Stomach (tissue), 9 donors: ENCODE measurements around the gene MTA3. TPM values are rescaled to one million over a fixed set of nuclear protein-coding genes. Genes with fewer than 3 reads are reported as not detected.

Experiments
- DNase-seq, 2 donors: peaks; one replicate each; pipeline versions ENCODE4 v3.0.0 to v3.0.0-alpha.2; 2013 to 2019
- H3K27ac ChIP-seq, 5 donors: fragments of 200-600 bp in 4 of 5; sonication (generic) in 4 of 5; one replicate each; pipeline ENCODE4 v1.5.1; 2013 to 2019; ENCODE audit warnings: mild to moderate bottlenecking in 1 of 5, moderate library complexity in 1 of 5
- H3K27me3 ChIP-seq, 3 donors: fragments of 200-600 bp; sonication (generic); one replicate each; pipeline ENCODE4 v1.5.1; 2017 to 2019; ENCODE audit warnings: mixed run types in 1 of 3
- H3K36me3 ChIP-seq, 4 donors: fragments of 200-600 bp; sonication (generic); 1 replicate in 3 of 4; 2 replicates in 1 of 4; pipeline ENCODE4 v1.5.1; 2016 to 2019
- H3K4me1 ChIP-seq, 4 donors: fragments of 200-600 bp; sonication (generic); one replicate each; pipeline ENCODE4 v1.5.1; 2016 to 2019
- H3K4me3 ChIP-seq, 4 donors: fragments of 200-600 bp; sonication (generic) in 3 of 4; one replicate each; pipeline ENCODE4 v1.5.1; 2016 to 2019; ENCODE audit warnings: mild to moderate bottlenecking in 1 of 4
- H3K9me3 ChIP-seq, 4 donors: fragments of 200-600 bp; sonication (generic); one replicate each; pipeline ENCODE4 v1.5.1; 2016 to 2019
- EP300 ChIP-seq: sonication (generic); formaldehyde crosslinking; IDR thresholded peaks from one replicate; pipeline ENCODE4 v1.6.1; 2017; ENCODE audit warnings: antibody characterized with exemption
- POLR2A ChIP-seq, 4 donors: fragments of 450-650 bp; IDR thresholded peaks; one replicate each; pipeline ENCODE4 v1.6.1; 2016; ENCODE audit warnings: antibody characterized with exemption in 4 of 4, control low read depth in 2 of 4, mild to moderate bottlenecking in 1 of 4, moderate library complexity in 1 of 4
- POLR2AphosphoS5 ChIP-seq, 3 donors: sonication (generic); formaldehyde crosslinking; IDR thresholded peaks; one replicate each; pipeline ENCODE4 v1.6.1; 2016; ENCODE audit warnings: antibody characterized with exemption in 3 of 3
- WGBS, 5 donors: extraction: QIAGEN DNeasy Blood & Tissue Kit in 3 of 5; methylation state at CpG; one replicate each; pipeline versions ENCODE4 v1.1.5 to v1.1.7; 2013 to 2018; 5-methylcytosine and 5-hydroxymethylcytosine counted together
- intact Hi-C: fragments of 100-400 bp; cut with DNase I; formaldehyde crosslinking; loops from one replicate; pipeline ENCODE4 v1.15.1; 2023; ENCODE audit warnings: low total_unique reads
- polyA plus RNA-seq, 3 donors: library from polyadenylated mRNA; stranded (reverse); fragments of 200-250 nt; gene quantifications; one replicate each; pipeline ENCODE4 v1.2.3, GENCODE V29; 2013
- total RNA-seq, 5 donors: library from RNA; depleted of rRNA; stranded (reverse); fragments of >200 nt; gene quantifications; one replicate each; pipeline versions ENCODE4 v1.1.0 to v1.2.3, GENCODE V29; 2014 to 2016
- TF ChIP-seq, protein P1 (sequence below), 7 experiments: fragments of 450-650 bp in 4 of 7; fragments of 200-600 bp in 3 of 7; sonication (generic) in 3 of 7; IDR thresholded peaks; one replicate each; pipeline ENCODE4 v1.5.1; 2016 to 2019; ENCODE audit warnings: antibody characterized with exemption in 7 of 7, control low read depth in 2 of 7, mild to moderate bottlenecking in 1 of 7
- donor health status: healthy with polysubstance abuse.
- donor health status: Bipolar disorder and iron deficiency.
- donor health status: healthy.

The MTA3 gene
- total and polyA plus RNA-seq, 8 donors, result 27.8 to 120 (median 49.1) TPM

DNA sequence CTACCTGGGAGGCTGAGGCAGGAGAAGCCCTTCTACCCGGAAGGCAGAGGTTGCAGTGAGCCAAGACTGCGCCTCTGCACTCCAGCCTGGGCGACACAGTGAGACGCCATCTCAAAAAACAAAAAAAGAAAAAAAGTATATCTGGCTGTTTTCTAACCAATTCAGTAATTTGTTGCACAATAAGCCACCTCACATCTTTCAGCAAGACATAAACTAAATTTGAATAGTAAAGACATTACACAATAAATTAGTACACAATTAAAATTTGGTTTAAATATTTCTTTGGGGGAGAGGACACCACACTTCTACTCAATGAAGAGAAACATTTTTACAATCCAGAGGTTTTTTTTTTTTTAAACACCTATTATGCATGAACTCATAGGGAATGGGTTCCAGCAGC, 36.0 kb upstream of the MTA3 start:
- WGBS, 5 donors, result 93 to 100% (median 100%) methylated on average over 4 of the region's 4 CpGs
- H3K36me3 ChIP-seq, result no peaks in the 10 kb centered on the region
- H3K9me3 ChIP-seq, result no peaks in the 10 kb centered on the region
- no peaks in the 10 kb centered on the region for H3K27me3 ChIP-seq
- H3K27ac ChIP-seq, result no peak overlapping the region
- no peak for DNase-seq
- no peaks in the 10 kb centered on the region for H3K4me1 ChIP-seq
- H3K4me3 ChIP-seq, result no peak overlapping the region
- TF ChIP-seq, protein P1, sequence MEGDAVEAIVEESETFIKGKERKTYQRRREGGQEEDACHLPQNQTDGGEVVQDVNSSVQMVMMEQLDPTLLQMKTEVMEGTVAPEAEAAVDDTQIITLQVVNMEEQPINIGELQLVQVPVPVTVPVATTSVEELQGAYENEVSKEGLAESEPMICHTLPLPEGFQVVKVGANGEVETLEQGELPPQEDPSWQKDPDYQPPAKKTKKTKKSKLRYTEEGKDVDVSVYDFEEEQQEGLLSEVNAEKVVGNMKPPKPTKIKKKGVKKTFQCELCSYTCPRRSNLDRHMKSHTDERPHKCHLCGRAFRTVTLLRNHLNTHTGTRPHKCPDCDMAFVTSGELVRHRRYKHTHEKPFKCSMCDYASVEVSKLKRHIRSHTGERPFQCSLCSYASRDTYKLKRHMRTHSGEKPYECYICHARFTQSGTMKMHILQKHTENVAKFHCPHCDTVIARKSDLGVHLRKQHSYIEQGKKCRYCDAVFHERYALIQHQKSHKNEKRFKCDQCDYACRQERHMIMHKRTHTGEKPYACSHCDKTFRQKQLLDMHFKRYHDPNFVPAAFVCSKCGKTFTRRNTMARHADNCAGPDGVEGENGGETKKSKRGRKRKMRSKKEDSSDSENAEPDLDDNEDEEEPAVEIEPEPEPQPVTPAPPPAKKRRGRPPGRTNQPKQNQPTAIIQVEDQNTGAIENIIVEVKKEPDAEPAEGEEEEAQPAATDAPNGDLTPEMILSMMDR (IDR thresholded peaks at IDR 0.05), result no peak
- TF ChIP-seq EP300 (no peak), POLR2A (IDR thresholded peaks at IDR 0.05) (no peak), POLR2AphosphoS5 (IDR thresholded peaks at IDR 0.05) (no peak)
- intact Hi-C loops, result no loop called here

- WGBS, 5 donors, result 94 to 98% (median 96%) methylated on average over 3 of the region's 3 CpGs
- intact Hi-C loops, result no loop called here
- TF ChIP-seq EP300 (no peak), POLR2A (IDR thresholded peaks at IDR 0.05) (no peak), POLR2AphosphoS5 (IDR thresholded peaks at IDR 0.05) (no peak)
- TF ChIP-seq, protein P1 (IDR thresholded peaks at IDR 0.05), result no peak
Observed at GRCh38 chr2:42537493-42537892, 30.9 kb upstream of the MTA3 start.

DNA sequence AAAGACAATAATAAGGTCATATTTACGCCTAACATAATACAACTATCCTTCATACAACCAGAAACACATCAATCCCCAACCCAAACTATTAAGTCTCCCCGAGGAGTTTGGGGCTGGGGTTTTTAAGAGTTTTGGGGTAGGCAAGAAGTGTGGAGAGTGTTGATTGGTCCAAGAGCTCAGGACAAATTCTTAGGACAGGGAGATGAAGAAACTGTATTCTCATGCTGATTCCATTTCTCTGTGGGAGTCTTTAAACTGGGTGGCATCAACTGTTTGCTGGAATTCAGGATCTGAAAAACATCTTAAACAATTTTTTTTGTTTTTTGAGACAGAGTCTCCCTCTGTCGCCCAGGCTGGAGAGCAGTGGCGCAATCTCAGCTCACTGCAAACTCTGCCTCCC, 25.6 kb upstream of the MTA3 start:
- TF ChIP-seq POLR2A (IDR thresholded peaks at IDR 0.05), result no peak
- no peak for TF ChIP-seq POLR2AphosphoS5 (IDR thresholded peaks at IDR 0.05)
- TF ChIP-seq, protein P1 (IDR thresholded peaks at IDR 0.05), result no peak
- no peak for TF ChIP-seq EP300
- Histone ChIP-seq H3K27ac (no peak overlapping the region), H3K9me3 (no peaks in the 10 kb centered on the region), H3K4me3 (no peak overlapping the region), H3K4me1 (no peaks in the 10 kb centered on the region), H3K27me3 (no peaks in the 10 kb centered on the region), H3K36me3 (no peaks in the 10 kb centered on the region)
- intact Hi-C loops, result no loop called here
- WGBS, 5 donors, result 83 to 90% (median 89%) methylated on average over 4 of the region's 4 CpGs
- DNase-seq, result no peak

More at GRCh38 chr2:42537493-42537892, 30.9 kb upstream of the MTA3 start:
- no peak overlapping the region for H3K4me3 ChIP-seq
- no peaks in the 10 kb centered on the region for H3K9me3 ChIP-seq
- H3K36me3 ChIP-seq, result no peaks in the 10 kb centered on the region
- no peak overlapping the region for H3K27ac ChIP-seq
- no peak for DNase-seq
- H3K4me1 ChIP-seq, result no peaks in the 10 kb centered on the region
- no peaks in the 10 kb centered on the region for H3K27me3 ChIP-seq

GRCh38 chr2:42545023-42545721, 23.3 kb upstream of the MTA3 start:
- WGBS, 5 donors, result 83 to 88% (median 86%) methylated on average over 8 of the region's 8 CpGs
- H3K9me3 ChIP-seq, result no peaks in the 10 kb centered on the region
- intact Hi-C loops, result no loop called here

More at GRCh38 chr2:42545023-42545721, 23.3 kb upstream of the MTA3 start:
- Histone ChIP-seq H3K4me3 (no peak overlapping the region), H3K27ac (no peak overlapping the region), H3K27me3 (no peaks in the 10 kb centered on the region), H3K4me1 (no peaks in the 10 kb centered on the region), H3K36me3 (no peaks in the 10 kb centered on the region)
- no peak for DNase-seq
- TF ChIP-seq, protein P1 (IDR thresholded peaks at IDR 0.05), result no peak
- no peak for TF ChIP-seq POLR2A (IDR thresholded peaks at IDR 0.05)
- no peak for TF ChIP-seq EP300
